Activated effector memory CD4-positive, alpha-beta T cell treated with anti-CD3 and anti-CD28 coated beads, Interleukin-2, amount 50 U/mL, for 16 hours (primary cell): ENCODE measurements around the gene NHLRC3.
"Not testable (repeated sequence)": the region's sequence is repeated elsewhere in the genome, so short reads cannot be mapped to it uniquely, and the experiment has no call there.

Experiments
- DNase-seq: peaks from one replicate; pipeline ENCODE4 v3.0.0-alpha.2; 2020

The NHLRC3 gene

DNA sequence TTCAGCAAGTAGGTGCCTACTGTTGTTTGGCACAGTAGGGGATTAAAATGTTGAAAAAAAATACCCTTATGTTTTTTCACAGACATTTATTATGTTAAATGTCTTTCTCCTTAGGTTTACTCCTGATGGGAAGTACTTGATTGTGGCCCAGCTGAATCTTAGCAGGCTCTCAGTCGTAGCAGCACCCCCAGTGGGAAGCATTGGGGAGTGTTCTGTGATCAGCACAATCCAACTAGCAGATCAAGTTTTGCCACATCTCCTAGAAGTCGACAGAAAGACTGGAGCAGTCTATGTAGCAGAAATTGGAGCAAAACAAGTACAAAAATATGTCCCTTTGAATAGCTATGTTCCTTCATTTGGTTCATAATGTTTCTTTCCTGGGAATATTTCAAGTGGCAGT lies 9.3 kb downstream of the NHLRC3 start:
- no peak for DNase-seq

DNA sequence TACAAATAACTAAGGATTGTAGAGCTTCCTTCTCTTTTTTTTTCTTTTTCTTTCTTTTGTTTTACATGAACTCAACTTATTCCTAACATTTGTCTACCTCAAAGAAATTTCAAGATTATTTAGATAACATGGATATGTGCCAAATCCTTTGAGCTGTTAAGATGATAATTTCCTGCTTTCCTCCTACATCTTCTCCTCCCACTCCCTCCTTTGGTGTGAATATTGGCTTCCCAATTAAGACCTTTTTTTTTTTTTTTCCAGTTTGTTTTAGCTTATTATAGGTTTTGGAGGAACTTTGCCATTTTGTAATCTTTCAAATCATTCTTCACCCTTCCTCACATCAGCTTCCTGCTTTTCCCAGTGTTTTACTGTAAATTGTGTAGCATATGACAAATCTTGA lies 10.6 kb downstream of the NHLRC3 start:
- DNase-seq = no peak

DNA sequence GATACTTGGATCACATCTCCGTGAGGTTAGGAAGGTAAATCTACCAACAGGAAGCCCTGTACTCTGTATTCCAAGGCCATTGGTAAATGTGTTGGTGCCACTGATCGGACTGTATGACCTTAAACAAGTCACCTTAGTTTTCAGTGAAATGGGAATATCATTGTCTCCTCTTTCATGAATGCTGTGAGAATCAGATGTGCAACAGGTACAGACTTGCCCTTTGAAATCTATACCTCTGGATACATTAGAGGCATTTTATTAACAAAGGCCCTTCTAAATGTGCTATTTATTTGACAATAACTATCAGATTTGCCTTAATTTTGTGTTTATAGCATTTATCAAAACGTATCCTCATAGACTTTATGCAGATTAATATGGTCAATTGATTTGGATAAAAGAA lies 11.0 kb downstream of the NHLRC3 start:
- no peak for DNase-seq

DNA sequence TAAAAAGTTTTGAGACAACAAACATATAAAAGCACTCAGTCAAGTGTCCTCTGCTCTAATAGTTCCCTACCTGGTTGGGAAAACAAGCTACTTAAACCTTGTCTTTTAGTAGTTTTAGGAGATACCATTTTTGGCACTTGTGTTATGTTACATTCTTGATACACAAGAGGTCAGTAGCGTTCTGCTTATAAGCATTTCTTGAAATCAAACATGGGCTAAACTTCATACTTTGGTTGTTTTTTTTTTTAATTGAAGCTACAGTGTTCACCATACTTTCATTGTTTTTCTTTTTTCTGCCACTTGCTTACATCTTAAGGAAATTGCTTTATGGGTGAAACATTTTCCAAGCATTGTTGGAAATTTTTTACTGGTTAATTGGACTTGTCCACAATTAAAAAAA lies 12.9 kb downstream of the NHLRC3 start:
- no peak for DNase-seq

DNA sequence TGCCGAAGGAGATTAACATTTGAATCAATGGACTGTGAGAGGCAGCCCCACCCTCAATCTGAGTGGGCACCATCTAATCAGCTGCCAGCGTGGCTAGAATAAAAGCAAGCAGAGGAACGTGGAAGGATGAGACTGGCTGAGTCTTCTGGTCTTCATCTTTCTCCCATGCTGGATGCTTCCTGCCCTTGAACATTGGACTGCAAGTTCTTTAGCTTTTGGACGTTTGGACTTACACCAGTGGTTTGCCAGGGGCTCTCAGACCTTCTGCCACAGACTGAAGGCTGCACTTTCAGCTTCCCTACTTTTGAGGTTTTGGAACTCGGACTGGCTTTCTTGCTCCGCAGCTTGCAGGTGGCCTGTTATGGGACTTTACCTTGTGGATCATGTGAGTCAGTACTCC lies 14.7 kb downstream of the NHLRC3 start:
- no peak for DNase-seq

DNA sequence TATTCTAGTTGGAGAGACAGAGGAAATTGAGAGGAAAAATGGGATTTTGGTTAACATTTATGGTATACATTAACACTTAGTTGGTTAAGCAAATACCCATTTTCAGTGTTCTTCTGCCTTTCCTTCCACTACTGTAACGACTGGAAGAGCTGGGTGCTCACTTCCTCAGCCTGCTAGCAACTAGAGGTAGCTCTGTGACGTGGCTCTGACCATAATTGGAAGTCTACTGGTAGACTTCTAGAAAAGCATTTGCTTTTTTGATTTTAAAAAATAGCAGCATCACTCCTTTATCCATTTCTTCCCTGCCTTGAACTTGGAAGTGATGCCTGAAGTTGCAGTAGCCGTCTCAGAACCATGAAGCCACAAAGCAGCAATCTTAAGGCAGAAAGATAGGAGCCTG lies 15.9 kb downstream of the NHLRC3 start:
- no peak for DNase-seq

DNA sequence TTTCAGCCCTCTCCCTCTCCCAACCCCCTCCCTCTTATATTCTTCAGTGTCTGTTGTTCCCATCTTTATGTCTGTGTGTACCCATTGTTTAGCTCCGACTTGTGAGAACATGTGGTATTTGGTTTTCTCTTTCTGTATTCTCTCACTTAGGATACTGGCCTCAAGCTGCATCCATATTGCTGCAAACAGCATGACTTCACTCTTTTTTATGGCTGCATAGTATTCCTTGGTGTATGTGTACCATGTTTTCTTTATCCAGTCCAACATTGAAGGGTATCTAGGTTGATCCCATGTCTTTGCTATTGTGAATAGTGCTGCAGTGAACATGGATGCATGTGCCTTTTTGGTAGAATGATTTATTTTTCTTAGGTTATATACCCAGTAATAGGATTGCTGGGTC lies 17.8 kb downstream of the NHLRC3 start:
- DNase-seq = no peak

DNA sequence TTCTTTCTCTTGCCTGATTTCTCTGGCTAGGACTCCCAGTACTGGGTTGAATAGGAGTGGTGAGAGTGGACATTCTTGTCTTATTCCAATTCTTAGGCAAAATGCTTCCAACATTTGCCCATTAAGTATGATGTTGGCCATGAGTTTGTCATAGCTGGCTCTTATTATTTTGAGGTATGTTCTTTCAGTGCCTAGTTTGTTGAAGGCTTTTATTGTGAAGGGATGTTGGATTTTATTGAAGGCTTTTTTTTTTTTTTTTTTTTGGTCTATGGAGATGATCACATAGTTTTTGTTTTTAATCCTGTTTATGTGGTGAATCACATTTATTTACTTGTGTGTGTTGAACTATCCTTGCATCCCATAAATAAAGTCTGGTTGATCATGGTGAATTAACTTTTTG lies 19.8 kb downstream of the NHLRC3 start:
- DNase-seq = no peak

DNA sequence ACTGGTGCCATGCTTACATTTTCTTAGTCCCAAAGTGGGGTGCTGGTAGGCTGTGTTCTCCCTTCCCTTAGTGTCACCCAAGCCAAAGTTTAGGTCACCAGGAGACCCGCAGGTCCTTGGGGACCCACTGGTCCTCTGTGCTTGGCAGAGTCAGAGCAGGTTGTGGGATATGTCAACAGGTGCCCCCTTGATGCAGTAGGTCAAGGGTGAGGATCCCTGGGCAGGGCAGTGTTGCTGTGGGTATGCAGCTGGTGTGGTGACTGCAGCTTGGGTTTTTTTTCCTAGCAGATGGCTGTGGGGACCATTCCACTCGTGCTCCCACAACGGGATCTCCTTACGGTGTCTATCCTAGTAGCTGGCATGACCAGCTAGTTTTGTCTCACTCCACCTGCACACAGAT lies 23.7 kb downstream of the NHLRC3 start:
- DNase-seq = no peak

DNA sequence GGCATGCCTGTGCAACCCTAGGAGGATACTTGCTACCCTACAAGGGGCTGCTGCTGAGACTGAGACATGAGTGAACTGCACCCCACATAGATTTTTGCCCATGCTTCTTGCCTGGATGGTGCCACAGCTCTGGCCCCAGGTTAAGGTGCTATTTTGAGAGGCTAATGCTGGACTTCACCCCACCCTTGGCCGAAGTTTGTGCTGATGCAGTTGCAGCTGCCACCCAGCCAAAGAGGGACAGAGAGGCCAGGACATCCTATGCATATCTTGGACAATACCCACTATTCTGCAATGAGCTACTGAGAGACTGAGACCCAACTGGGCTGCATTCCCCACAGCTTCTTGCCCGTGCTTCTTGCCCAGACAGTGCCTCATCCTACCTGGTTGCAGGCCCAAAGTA lies 34.6 kb downstream of the NHLRC3 start:
- DNase-seq = no peak

DNA sequence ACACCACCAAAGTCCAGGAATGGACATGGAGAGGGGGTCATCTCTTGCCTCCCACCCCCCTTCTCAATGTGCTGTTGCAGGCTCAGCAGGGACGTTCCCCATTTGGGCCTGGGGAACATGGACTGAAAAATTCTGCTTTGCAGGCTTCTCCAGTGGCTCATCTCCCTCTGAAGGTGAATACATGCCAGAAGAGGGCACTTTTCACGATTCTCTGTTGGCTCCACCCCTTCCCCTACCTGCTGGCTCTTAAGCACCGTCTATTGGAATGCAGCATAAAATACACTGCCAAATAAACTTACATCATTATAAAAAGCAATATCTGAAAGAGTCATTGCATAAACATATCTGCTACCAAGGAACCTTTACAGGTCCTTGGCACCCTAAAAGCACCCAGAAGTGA lies 35.7 kb downstream of the NHLRC3 start:
- no peak for DNase-seq

DNA sequence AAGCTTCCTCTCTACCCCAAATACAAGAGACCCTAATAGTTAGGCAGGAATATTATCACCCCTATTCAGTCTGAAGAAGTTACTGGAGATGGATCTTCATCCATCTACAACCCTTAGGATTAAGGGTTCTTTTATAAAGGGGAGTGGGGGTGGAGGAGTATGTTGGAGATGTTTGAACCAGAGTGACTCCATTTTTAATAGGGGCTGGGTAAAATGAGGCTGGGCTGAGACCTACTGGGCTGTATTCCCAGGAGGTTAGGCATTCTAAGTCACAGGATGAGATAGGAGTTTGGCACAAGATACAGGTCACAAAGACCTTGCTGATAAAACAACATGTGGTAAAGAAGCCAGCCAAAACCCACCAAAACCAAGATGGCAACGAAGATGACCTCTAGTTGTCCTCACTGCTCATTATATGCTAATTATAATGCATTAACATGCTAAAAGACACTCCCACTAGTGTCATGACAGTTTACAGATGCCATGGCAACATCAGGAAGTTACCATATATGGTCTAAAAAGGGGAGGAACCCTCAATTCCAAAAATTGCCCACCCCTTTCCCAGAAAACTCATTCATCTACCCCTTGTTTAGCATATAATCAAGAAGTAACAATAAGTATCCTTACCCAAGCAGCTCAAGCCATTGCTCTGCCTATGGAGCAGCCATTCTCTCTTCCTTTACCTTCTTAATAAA lies 48.1 kb downstream of the NHLRC3 start:
- DNase-seq = not testable (repeated sequence)

DNA sequence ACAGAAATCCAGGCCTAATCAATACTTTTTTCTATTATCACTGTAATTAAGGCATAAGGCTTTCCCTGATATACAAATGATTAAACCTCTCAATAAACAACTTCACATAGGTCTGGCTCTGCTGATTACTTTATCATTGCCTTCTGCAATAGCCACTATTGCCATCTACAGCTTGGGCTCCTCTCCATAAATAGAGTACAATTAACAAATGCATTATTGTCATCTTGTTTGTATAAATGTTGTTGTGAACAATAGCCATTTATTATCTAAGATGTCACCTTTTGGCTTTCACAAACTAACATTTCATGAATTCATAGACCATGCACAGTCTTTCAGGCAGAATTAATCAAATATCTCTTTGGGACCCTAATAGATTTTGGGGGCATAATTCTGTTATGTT lies 53.3 kb downstream of the NHLRC3 start:
- DNase-seq = no peak

DNA sequence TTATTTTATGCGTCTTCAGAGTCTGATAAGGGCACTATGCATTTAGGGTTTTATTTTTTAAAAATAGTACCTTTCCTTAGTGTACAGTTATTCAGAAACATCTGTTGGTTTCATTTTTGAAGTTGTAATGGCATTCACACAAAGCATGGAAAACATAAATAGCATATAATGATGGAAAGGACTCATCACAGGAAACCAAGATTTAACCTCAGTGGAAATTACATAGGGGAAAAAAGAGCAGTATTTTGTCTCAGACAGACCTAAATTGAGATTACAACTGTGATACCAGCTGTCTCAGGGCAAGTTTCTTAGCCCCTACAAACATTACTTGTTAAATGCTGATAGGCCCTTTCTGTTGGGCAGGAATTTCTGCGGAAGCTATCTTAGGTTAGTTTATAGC lies 57.2 kb downstream of the NHLRC3 start:
- no peak for DNase-seq

DNA sequence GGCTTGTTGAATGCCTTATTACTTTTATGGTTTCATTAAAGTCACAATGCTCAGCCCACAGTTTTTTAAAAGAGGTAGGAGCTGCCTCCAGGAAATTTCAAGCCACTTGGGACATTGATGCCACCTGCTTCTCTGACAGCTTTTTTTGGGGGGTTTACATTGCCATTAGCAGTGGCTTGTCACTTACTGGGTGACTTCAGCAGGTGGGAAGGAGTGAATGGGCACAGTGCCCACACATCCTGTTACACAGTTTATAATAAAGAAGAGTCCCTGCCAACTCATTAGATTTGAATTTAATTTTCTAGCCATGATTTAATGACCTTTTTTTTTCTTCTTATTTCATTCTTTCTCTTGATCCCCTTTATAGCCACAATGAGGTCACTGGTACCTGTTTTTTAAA lies 61.0 kb downstream of the NHLRC3 start:
- no peak for DNase-seq
